Transverse colon (tissue), 4 donors: ENCODE data around the gene BCAS4.
"Not testable (repeated sequence)": the region's sequence is repeated elsewhere in the genome, so short reads cannot be mapped to it uniquely, and the experiment has no call there.

ENCODE experiments used
- POLR2A ChIP-seq: fragments of 450-650 bp; IDR thresholded peaks from one replicate; pipeline ENCODE4 v1.6.1; 2016; ENCODE audit warnings: antibody characterized with exemption, mild to moderate bottlenecking, moderate library complexity
- POLR2AphosphoS5 ChIP-seq, 3 donors: sonication (generic); formaldehyde crosslinking; IDR thresholded peaks; one replicate each; pipeline ENCODE4 v1.6.1; 2016; ENCODE audit warnings: antibody characterized with exemption in 3 of 3
- TF ChIP-seq, protein P1 (sequence below), 5 experiments: fragments of 200-600 bp in 3 of 5; fragments of 450-650 bp in 2 of 5; sonication (generic) in 3 of 5; IDR thresholded peaks; 1 replicate in 2 of 5; 2 replicates in 3 of 5; pipeline ENCODE4 v1.5.1; 2016 to 2017; ENCODE audit warnings: antibody characterized with exemption in 5 of 5, inconsistent platforms in 3 of 5, mild to moderate bottlenecking in 2 of 5, moderate library complexity in 1 of 5

DNA sequence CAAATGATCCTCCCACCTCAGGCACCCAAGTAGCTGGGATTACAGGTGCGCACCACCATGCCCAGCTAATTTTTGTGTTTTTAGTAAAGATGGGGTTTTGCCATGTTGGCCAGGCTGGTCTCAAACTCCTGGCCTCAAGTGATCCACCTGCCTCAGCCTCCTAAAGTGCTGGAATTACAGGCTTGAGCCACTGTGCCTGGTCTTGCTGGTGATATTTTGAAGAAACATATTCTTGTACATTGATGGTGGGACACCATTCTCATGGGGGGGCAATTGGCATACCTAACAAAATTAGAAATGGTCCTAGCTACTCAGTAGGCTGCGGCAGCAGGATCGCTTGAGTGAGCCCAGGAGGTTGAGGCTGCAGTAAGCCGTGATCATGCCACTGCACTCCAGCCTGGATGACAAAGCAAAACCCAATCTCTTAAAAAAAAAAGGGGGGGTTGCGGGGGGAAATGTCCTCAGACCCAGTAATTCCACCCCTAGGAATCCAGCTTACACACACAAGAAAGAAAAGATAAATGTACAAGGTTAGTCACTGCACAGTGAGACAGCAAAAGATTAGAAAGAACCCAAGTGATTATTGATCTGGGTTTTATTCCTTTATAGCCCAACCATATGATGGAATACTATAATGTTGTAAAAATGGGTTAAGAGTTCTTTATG is 87.0 kb downstream of the BCAS4 start:
- TF ChIP-seq POLR2A; POLR2AphosphoS5 (IDR thresholded peaks at IDR 0.05): not testable (repeated sequence)
- TF ChIP-seq, protein P1, sequence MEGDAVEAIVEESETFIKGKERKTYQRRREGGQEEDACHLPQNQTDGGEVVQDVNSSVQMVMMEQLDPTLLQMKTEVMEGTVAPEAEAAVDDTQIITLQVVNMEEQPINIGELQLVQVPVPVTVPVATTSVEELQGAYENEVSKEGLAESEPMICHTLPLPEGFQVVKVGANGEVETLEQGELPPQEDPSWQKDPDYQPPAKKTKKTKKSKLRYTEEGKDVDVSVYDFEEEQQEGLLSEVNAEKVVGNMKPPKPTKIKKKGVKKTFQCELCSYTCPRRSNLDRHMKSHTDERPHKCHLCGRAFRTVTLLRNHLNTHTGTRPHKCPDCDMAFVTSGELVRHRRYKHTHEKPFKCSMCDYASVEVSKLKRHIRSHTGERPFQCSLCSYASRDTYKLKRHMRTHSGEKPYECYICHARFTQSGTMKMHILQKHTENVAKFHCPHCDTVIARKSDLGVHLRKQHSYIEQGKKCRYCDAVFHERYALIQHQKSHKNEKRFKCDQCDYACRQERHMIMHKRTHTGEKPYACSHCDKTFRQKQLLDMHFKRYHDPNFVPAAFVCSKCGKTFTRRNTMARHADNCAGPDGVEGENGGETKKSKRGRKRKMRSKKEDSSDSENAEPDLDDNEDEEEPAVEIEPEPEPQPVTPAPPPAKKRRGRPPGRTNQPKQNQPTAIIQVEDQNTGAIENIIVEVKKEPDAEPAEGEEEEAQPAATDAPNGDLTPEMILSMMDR (IDR thresholded peaks at IDR 0.05) = not testable (repeated sequence)
